Endothelial cell of umbilical vein (primary cell): ENCODE results near the gene MVB12B. TPM values are rescaled to one million over a fixed set of nuclear protein-coding genes. Genes with fewer than 3 reads are reported as not detected.

ENCODE experiments used
- BruUV-seq: library from RNA; stranded (reverse); fragments of 400-500 nt; replicated peaks from 2 replicates; lab custom pipeline; 2021; lab: Mats Ljungman, UMichigan
- CTCF ChIA-PET: fragments of 300-600, 350-600 bp; sonication (Branson Sonifier 250); formaldehyde crosslinking; loops from one replicate; lab custom pipeline; 2021; ENCODE audit warnings: antibody characterized with exemption, inconsistent platforms; lab: Charles Lee
- POLR2A ChIA-PET: fragments of 300-600, 350-600 bp; sonication (Branson Sonifier 250); formaldehyde crosslinking; loops from one replicate; lab custom pipeline; 2021; ENCODE audit warnings: antibody characterized with exemption, inconsistent platforms; lab: Charles Lee
- DNase-seq: peaks from one replicate; pipeline ENCODE4 v3.0.0-alpha.2; 2011; ENCODE audit warnings: low read depth, low spot score
- FAIRE-seq: peaks from 2 replicates; lab custom pipeline; 2011; peaks lifted over from hg19 to GRCh38; lab: Jason Lieb, UNC
- H2AFZ ChIP-seq: 2 replicates; pipeline ENCODE4 v1.6.0; 2012; ENCODE audit warnings: low read depth, low read length, control low read depth, inconsistent platforms
- H3K27ac ChIP-seq: 2 replicates; pipeline ENCODE4 v1.5.1; 2011; ENCODE audit warnings: low read depth, mild to moderate bottlenecking, control low read depth, low read length, moderate library complexity; ENCODE audit not compliant: insufficient read depth
- H3K27me3 ChIP-seq, 2 experiments: 2 replicates each; pipeline versions ENCODE4 v1.6.0 to v1.6.1; 2011; ENCODE audit warnings: low read length in 2 of 2, mixed read lengths in 1 of 2; ENCODE audit not compliant: control insufficient read depth in 2 of 2, insufficient read depth in 2 of 2
- H3K36me3 ChIP-seq, 2 experiments: 2 replicates in 1 of 2; 3 replicates in 1 of 2; pipeline ENCODE4 v1.5.1; 2011; ENCODE audit warnings: low read length in 2 of 2, mild to moderate bottlenecking in 1 of 2, moderate library complexity in 1 of 2; ENCODE audit not compliant: control insufficient read depth in 2 of 2, insufficient read depth in 2 of 2; ENCODE audit errors: extremely low read depth in 1 of 2
- H3K4me1 ChIP-seq: 3 replicates; pipeline ENCODE4 v1.5.1; 2011; ENCODE audit warnings: mild to moderate bottlenecking, low read length; ENCODE audit not compliant: control insufficient read depth, insufficient read depth; ENCODE audit errors: extremely low read depth
- H3K4me2 ChIP-seq: 2 replicates; pipeline ENCODE4 v1.6.1; 2011; ENCODE audit warnings: low read length, control low read depth, mixed read lengths; ENCODE audit not compliant: insufficient read depth
- H3K4me3 ChIP-seq, 3 experiments: fragments of 200-600 bp in 1 of 3; sonication (generic), shearing (Covaris generic) in 1 of 3; replicated peaks in 1 of 3; 2 replicates each; pipeline ENCODE4 v1.5.1; 2011 to 2016; ENCODE audit warnings: control low read depth in 3 of 3, low read length in 3 of 3, mild to moderate bottlenecking in 2 of 3, inconsistent platforms in 1 of 3, low read depth in 1 of 3, moderate library complexity in 1 of 3; ENCODE audit not compliant: insufficient read depth in 1 of 3
- H3K79me2 ChIP-seq: 2 replicates; pipeline ENCODE4 v1.6.0; 2012; ENCODE audit warnings: low read length, inconsistent platforms; ENCODE audit not compliant: control insufficient read depth, insufficient read depth
- H3K9ac ChIP-seq: replicated peaks from 2 replicates; pipeline ENCODE3; 2011; ENCODE audit warnings: low read length, control low read depth; ENCODE audit not compliant: insufficient read depth; ENCODE audit errors: extremely low read depth
- H3K9me1 ChIP-seq: replicated peaks from 3 replicates; pipeline ENCODE4 v1.6.0; 2011; ENCODE audit warnings: mild to moderate bottlenecking, low read length; ENCODE audit not compliant: control insufficient read depth, insufficient read depth; ENCODE audit errors: extremely low read depth
- H3K9me3 ChIP-seq: replicated peaks from 2 replicates; pipeline ENCODE4 v1.5.1; 2012; ENCODE audit warnings: low read length, inconsistent platforms; ENCODE audit not compliant: control insufficient read depth, insufficient read depth
- H4K20me1 ChIP-seq: replicated peaks from 2 replicates; pipeline ENCODE3; 2011; ENCODE audit warnings: mild to moderate bottlenecking, low read length; ENCODE audit not compliant: control insufficient read depth, insufficient read depth; ENCODE audit errors: extremely low read depth
- EZH2 ChIP-seq: IDR thresholded peaks from 2 replicates; pipeline ENCODE4 v1.6.1; 2012; ENCODE audit warnings: borderline replicate concordance, low read depth, mild to moderate bottlenecking, moderate library complexity, low read length, inconsistent platforms; ENCODE audit not compliant: severe bottlenecking
- FOS ChIP-seq: IDR thresholded peaks from 2 replicates; pipeline ENCODE4 v1.6.1; 2011; ENCODE audit warnings: mild to moderate bottlenecking, low read length, moderate library complexity, borderline replicate concordance; ENCODE audit not compliant: insufficient read depth
- GATA2 ChIP-seq: IDR thresholded peaks from 2 replicates; pipeline ENCODE4 v1.7.0; 2011; ENCODE audit warnings: low read depth, mild to moderate bottlenecking, moderate library complexity, mixed read lengths, low read length; ENCODE audit not compliant: insufficient read length, insufficient read depth
- JUN ChIP-seq: IDR thresholded peaks from 2 replicates; pipeline ENCODE4 v1.6.1; 2011; ENCODE audit warnings: borderline replicate concordance, low read depth; ENCODE audit not compliant: insufficient read length, insufficient read depth
- MAX ChIP-seq: IDR thresholded peaks from 2 replicates; pipeline ENCODE4 v1.6.1; 2011; ENCODE audit not compliant: insufficient read depth, insufficient read length
- MYC ChIP-seq: IDR thresholded peaks from one replicate; pipeline ENCODE4 v1.6.1; 2011; ENCODE audit warnings: mild to moderate bottlenecking, low read depth, low read length
- POLR2A ChIP-seq: IDR thresholded peaks from 2 replicates; pipeline ENCODE4 v1.6.1; 2012; ENCODE audit warnings: low read depth, mild to moderate bottlenecking, control low read depth, low read length
- POLR2AphosphoS5 ChIP-seq: IDR thresholded peaks from 2 replicates; pipeline ENCODE4 v1.6.1; 2012; ENCODE audit warnings: low read depth, mild to moderate bottlenecking, control low read depth, low read length, moderate library complexity; ENCODE audit not compliant: insufficient read depth
- dilution Hi-C: fragments of 300-500 bp; cut with MboI; formaldehyde crosslinking; loops from one replicate; pipeline ENCODE4 v1.15.0; 2019; ENCODE audit warnings: low sequenced_read_pairs; ENCODE audit not compliant: extremely low pct_ligation_motif_present
- intact Hi-C: fragments of 100-400 bp; cut with micrococcal nuclease; formaldehyde crosslinking; loops from one replicate; pipeline ENCODE4 v1.10.0; 2022
- polyA plus RNA-seq, 4 experiments: library from polyadenylated mRNA; depleted of rRNA in 3 of 4; stranded (reverse) in 3 of 4; unstranded in 1 of 4; fragments of >200 nt; gene quantifications; 2 replicates each; pipeline versions ENCODE4 v1.2.1 to v1.2.3, GENCODE V29; 2011 to 2012; ENCODE audit warnings: missing spikeins in 1 of 4
- total RNA-seq: library from RNA; stranded (reverse); gene quantifications from 2 replicates; pipeline ENCODE4 v1.2.3, GENCODE V29; 2021
- TF ChIP-seq, protein P1 (sequence below), 2 donors: IDR thresholded peaks; 1 replicate in 1 of 2; 2 replicates in 1 of 2; pipeline ENCODE4 v1.5.1; 2011; ENCODE audit warnings: low read length in 2 of 2, mild to moderate bottlenecking in 2 of 2, moderate library complexity in 2 of 2, control low read depth in 1 of 2, inconsistent platforms in 1 of 2, low read depth in 1 of 2; ENCODE audit not compliant: insufficient read depth in 1 of 2; ENCODE audit errors: extremely low read depth in 1 of 2

Gene MVB12B
- total and polyA plus RNA-seq, 2 donors (not counting 3 experiments of a cell fraction or from before 2014, with no cell fraction given): 6.6 to 17.3 TPM

- BruUV-seq: no TSS peak
- H3K9me1 ChIP-seq: no peaks in the 10 kb centered on the region
- H3K79me2 ChIP-seq: no peaks in the 10 kb centered on the region
- dilution Hi-C loops: no loop called here
- ChIA-PET CTCF (interaction anchor here (1.0 to 6.7 kb wide), 6 partner anchors 61 to 428 kb away, joined by 3 to 126 read pairs (median 4); no protein-coding TSS in a partner anchor), POLR2A (no interaction called here)
- DNase-seq: no peak
- FAIRE-seq: no peak
- no peak overlapping the region for H3K27ac ChIP-seq
- no peaks in the 10 kb centered on the region for H3K36me3 ChIP-seq
- intact Hi-C loops: loop anchor here (5.0 kb wide), 1 partner anchor 115 kb away; the partner anchor contains the start of gene LMX1B
- no peaks in the 10 kb centered on the region for H3K4me1 ChIP-seq
- no peak overlapping the region for H3K4me3 ChIP-seq
- H3K9me3 ChIP-seq: no peaks in the 10 kb centered on the region
- H3K9ac ChIP-seq: no peak overlapping the region
- peaks cover 0 to 2% of the 10 kb centered on the region in 2 experiments for H3K27me3 ChIP-seq
- no peak overlapping the region for H2AFZ ChIP-seq
- H3K4me2 ChIP-seq: no peak overlapping the region
- TF ChIP-seq, protein P1, sequence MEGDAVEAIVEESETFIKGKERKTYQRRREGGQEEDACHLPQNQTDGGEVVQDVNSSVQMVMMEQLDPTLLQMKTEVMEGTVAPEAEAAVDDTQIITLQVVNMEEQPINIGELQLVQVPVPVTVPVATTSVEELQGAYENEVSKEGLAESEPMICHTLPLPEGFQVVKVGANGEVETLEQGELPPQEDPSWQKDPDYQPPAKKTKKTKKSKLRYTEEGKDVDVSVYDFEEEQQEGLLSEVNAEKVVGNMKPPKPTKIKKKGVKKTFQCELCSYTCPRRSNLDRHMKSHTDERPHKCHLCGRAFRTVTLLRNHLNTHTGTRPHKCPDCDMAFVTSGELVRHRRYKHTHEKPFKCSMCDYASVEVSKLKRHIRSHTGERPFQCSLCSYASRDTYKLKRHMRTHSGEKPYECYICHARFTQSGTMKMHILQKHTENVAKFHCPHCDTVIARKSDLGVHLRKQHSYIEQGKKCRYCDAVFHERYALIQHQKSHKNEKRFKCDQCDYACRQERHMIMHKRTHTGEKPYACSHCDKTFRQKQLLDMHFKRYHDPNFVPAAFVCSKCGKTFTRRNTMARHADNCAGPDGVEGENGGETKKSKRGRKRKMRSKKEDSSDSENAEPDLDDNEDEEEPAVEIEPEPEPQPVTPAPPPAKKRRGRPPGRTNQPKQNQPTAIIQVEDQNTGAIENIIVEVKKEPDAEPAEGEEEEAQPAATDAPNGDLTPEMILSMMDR (IDR thresholded peaks at IDR 0.05; ENCODE audit: extremely low read depth in 1 of 2, insufficient read depth in 1 of 2, low read depth in 1 of 2, low read length in 2 of 2): no peak
- no peak for TF ChIP-seq FOS
- TF ChIP-seq POLR2AphosphoS5: no peak
- no peak for TF ChIP-seq GATA2
- TF ChIP-seq POLR2A: no peak
- TF ChIP-seq MAX: no peak
- TF ChIP-seq MYC: no peak
- TF ChIP-seq JUN: no peak
- TF ChIP-seq EZH2: no peak
- H4K20me1 ChIP-seq: no peaks in the 10 kb centered on the region
These were observed 171.1 kb downstream of the MVB12B start for GRCh38 chr9:126497660-126498275.
